GM21717 (cell line): ENCODE measurements around the gene DLD.
"Not testable (repeated sequence)": the region's sequence is repeated elsewhere in the genome, so short reads cannot be mapped to it uniquely, and the experiment has no call there.

Source experiments
- ATAC-seq: cut with Tn5 transposase; IDR thresholded peaks from one replicate; pipeline ENCODE4 v1.9.1; 2021; ENCODE audit warnings: mild to moderate bottlenecking, moderate library complexity; ENCODE audit not compliant: unreplicated experiment

Gene DLD

DNA sequence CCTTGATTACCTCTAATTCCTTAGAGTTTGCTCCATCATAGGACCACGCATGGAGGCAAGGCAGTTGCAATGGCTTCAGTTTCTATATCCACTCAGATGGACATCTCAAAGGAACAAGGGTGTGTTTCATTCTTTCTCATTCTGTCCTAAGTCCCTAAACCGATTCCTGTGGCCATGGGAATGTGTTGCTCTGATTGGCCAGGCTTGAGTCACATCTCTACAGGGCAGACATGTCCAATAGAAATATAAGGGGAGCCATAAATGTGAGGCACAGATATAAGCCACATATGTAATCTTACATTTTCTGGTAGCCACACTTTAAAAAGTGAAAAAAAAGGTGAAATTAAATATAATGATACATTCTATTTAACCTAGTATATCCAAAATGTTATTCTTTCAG lies 16.9 kb upstream of the DLD start:
- no peak for ATAC-seq

DNA sequence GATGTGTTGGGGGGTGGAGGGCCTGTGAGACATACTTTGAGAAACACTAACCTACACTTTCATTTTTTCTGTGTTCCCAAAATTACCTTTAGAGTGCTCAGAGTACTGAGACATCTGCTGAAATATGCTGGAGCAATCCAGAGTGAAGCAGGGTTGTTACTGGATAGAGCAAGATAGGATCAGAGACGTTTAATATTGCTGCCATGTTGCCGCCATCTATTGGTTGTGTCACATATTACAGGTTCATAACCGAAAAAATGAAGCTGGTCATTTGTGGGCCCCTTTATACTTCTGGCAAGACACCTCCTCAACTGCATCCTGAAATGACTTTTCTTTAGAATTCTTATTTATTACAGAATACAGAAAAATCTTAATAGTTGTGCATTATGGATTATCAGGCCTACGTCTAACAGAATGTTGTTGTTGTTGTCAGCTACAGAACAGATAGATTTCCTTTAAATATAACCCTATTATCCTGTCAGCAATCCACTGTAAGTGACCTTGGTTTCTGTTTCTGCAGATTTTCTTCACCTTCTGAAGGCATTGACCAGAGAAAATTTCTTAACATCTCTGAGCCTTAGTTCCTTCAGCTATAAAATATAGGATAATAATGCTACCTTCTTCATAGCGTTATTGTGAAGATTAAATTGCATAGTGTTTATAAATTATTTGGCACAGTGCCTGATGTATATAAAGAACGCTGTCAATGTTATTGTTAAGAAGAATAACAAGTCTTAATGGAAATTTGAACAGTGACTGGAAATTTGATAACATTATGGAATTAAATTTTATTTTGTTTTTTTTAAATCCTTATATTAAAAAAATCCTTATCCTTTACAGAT lies 16.2 kb upstream of the DLD start:
- no peak for ATAC-seq

GRCh38 chr7:107876916-107877315 lies 14.1 kb upstream of the DLD start:
- no peak for ATAC-seq

GRCh38 chr7:107877731-107878382 lies 13.1 kb upstream of the DLD start:
- ATAC-seq: no peak

- no peak for ATAC-seq
Measured at GRCh38 chr7:107878636-107879035, 12.3 kb upstream of the DLD start.

DNA sequence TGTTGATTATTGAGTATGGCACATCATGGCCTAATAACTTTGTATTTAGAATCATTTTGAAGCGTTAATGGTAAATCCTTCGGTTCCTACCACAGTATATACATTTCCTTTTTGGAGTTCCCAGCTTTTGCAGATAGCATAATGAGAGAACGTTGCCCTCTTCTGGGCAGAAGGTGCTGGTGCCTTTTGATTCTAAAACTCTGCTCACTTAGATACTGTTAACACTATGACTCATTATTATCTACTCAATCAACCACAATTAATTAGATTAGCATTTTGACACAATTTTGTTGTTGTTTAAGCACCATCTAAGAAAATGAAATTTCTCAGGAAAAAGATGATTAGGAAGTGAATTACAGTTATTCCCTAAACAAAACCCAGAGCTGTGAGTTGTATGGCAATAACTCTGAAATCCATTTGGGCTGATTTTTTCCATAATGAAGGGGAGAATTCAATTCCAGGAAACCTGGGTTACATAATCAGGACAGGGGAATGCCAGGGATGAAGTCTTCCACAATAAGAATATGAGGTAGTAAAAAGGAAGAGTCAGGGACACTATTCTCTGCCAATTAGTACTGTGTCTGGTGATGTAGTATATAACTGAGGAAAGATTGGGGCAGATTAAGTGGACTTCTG lies 11.5 kb upstream of the DLD start:
- ATAC-seq: no peak

DNA sequence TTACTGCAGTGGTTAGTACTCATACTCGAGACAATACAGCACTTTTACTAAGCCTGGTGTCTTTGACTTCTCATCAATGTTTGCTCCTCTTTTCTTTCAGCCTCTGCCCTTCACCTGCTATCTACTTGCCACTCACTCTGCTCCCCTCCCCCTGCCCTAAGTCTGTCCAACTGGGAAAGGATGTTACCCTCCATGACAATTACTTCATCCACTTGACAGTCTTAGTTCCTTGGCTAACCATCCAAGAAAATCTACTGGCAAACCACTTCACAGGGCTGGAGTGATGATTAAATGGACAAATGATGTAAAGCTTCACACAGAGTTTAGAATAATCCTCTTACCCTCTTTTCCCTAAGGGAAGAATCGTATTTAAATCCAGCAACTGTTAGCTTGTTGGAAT lies 8.2 kb upstream of the DLD start:
- ATAC-seq: no peak

GRCh38 chr7:107884066-107884818 lies 6.7 kb upstream of the DLD start:
- no peak for ATAC-seq

DNA sequence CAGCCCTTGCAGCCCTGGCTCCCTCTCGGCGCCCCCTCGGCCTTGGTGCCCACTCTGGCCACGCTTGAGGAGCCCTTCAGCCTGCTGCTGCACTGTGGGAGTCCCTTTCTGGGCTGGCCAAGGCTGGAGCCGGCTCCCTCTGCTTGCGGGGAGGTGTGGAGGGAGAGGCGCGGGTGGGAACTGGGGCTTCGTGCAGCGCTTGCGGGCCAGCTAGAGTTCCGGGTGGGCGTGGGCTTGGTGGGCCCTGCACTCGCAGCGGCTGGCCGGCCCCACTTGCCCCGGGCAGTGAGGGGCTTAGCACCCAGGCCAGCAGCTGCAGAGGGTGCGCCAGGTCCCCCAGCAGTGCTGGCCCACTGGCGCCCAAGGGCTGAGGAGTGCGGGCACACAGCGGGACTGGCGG lies 3.2 kb upstream of the DLD start:
- not testable (repeated sequence) for ATAC-seq

GRCh38 chr7:107889992-107890391 lies 991 bp upstream of the DLD start:
- no peak for ATAC-seq

DNA sequence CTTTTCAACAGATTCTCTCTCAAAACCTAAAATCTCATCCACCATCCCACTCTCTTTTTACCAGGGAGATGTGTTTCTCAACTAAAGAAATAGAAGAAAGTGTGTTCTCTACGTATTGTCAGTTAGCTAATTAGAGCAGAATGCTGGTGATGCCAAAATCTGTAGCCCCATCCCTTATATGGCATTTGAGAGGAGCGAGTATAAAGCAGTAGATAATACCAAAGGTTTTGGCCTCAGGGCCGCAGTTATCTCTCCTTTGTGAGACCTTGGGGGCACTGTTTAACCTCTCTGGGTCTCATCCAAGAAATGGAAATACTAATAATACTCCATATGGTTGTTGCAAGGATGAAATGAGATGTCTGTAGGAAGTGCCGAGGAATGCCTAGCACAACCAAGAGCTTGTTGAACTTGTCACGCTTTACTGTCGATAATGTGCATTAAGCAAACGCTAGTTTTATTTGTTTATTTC lies 456 bp upstream of the DLD start:
- ATAC-seq: peak; percentile 3

GRCh38 chr7:107891636-107892366 lies 818 bp downstream of the DLD start:
- ATAC-seq: peak; percentile 25

DNA sequence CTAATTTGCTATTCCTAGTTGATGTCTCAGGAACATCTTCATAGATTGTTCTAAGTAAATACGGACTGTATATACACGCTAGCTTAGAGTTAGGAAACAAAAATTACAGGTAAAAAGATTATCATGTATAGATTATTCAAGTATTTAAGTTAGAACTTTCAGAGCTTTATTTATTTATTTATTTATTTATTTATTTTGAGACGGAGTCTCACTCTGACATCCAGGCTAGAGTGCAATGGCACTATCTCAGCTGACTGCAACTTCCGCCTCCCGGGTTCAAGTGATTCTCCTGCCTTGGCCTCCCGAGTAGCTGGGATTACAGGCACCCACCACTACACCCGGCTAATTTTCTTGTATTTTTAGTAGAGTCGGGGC lies 1.4 kb downstream of the DLD start:
- not testable (repeated sequence) for ATAC-seq

DNA sequence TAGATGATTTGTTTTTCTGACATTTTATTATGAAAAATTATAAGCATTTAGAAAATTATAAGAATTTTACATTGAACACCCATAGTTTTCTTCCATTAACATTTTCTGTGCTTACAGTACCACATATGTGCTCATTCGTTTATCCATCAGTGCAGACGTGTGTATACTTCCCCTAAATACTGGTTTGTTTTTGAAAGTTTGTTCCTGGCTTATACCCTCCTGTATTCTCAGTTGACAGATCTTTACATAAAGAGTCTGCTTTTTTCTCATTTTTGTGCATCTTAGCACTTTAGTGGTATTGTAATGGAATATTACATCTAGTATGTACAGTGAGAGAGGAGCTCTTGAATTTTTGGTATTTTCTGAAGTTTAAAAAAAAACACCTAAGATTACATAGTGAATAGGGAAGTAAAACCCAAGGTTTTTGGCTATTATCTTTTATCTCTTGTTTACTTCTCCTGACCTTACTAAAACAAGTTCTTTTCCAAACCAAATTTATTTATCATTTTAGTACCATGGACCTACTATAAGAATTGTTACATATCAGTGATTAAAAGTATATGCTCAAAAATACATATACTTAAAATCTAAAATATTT lies 8.1 kb downstream of the DLD start:
- ATAC-seq: no peak

GRCh38 chr7:107900496-107901015 lies 9.6 kb downstream of the DLD start:
- no peak for ATAC-seq

GRCh38 chr7:107902381-107902780 lies 11.4 kb downstream of the DLD start:
- no peak for ATAC-seq

DNA sequence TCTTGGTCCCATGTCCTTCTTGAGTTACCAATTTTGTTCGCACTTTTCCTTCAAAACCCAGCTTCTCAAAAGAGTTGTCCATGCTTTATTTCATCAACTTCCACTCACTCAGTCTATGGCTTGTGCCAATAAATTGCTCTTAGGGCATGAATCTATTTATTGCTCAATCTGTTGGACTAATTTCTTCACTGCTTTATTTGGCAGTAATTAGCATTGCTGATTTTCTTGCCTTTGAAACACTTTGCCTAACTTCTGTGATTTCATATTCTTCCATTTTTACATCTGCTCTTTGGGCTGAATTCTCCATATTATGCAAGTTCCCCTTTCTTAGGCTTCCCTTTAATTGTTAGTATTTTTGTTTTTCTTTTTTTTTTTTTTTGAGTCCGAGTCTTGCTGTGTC lies 16.8 kb downstream of the DLD start:
- ATAC-seq: no peak

DNA sequence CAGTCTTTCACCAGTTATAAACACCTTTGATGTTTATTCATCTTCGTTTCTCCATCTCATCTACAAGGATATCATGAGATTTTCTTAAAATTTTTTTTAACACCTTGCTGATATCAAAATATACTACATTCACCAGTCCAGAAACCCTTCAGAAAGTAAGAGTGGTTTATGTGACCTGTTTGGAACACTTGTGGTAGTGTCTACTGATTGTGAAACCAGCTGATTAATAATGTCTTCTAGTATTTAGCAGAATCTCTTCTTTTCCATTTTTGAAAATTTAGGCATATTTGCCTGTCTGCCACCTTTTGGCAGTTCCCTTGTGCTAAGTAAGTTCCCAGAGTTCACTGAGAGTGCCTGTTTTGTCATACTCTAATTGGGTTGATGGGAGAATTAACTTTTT lies 18.5 kb downstream of the DLD start:
- no peak for ATAC-seq

DNA sequence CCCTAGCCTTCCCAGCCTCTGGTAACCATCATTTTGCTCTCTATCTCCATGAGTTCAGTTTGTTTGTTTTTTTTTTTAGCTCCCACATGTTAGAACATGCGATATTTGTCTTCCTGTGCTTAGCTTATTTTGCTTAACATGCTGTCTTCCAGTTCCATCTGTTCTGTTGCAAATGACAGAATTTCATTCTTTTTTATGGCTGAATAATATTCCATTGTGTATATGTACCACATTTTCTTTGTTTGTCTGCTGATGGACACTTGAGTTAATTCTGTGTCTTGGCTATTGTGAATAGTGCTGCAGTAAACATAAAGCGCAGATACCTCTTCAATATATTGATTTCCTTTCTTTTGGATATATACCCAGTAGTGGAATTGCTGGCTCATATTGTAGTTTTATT lies 21.0 kb downstream of the DLD start:
- no peak for ATAC-seq

DNA sequence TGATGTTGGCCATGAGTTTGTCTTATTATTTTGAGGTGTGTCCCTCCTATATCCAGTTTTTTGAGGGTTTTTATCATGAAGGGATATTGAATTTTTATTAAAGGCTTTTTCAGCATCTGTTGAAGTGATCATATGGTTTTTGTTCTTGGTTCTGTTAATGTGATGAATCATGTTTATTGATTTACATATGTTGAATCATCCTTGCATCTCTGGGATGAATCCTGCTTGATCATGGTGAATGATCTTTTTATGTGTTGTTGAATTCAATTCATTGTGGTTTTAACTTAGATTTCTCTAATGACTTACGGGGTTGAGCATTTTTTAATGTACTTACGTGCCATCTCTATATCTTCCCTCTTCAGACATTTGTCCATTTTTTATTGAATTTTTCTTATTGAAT lies 22.9 kb downstream of the DLD start:
- ATAC-seq: no peak
